OCI-LY3 (cell line): ENCODE results near the gene DPYD.
A peak's percentile ranks its signal among the peaks of the same experiment; 100 is the strongest.

ENCODE experiments used
- H2AFZ ChIP-seq: fragments of 200-600, 300-600 bp; shearing (Covaris generic); 2 replicates; pipeline ENCODE4 v1.6.0; 2014; ENCODE audit warnings: antibody characterized with exemption, low read depth, low read length
- H3K27ac ChIP-seq: fragments of 200-600, 300-600 bp; sonication (generic); 2 replicates; pipeline ENCODE4 v1.5.1; 2014; ENCODE audit warnings: mild to moderate bottlenecking, low read length, moderate library complexity, mixed read lengths
- H3K27me3 ChIP-seq: fragments of 200-600, 300-600 bp; sonication (generic); 2 replicates; pipeline ENCODE4 v1.6.1; 2014; ENCODE audit warnings: low read depth, low read length, mixed read lengths
- H3K36me3 ChIP-seq: fragments of 200-600, 300-600 bp; sonication (generic); replicated peaks from 2 replicates; pipeline ENCODE3; 2014; ENCODE audit warnings: low read depth, low read length, mixed read lengths
- H3K4me1 ChIP-seq: fragments of 300-600, 200-600 bp; sonication (generic); 2 replicates; pipeline ENCODE4 v1.6.1; 2014; ENCODE audit warnings: low read length, mixed read lengths
- H3K4me2 ChIP-seq: fragments of 200-600, 300-600 bp; sonication (generic); 2 replicates; pipeline ENCODE4 v1.6.1; 2014; ENCODE audit warnings: low read length, mixed read lengths
- H3K4me3 ChIP-seq: fragments of 300-600, 200-600 bp; sonication (generic); 2 replicates; pipeline ENCODE4 v1.5.1; 2014; ENCODE audit warnings: antibody characterized with exemption, mild to moderate bottlenecking, low read length, moderate library complexity
- H3K79me2 ChIP-seq: fragments of 300-600, 200-600 bp; shearing (Covaris generic); 2 replicates; pipeline ENCODE4 v1.6.1; 2014; ENCODE audit warnings: mild to moderate bottlenecking, low read length, mixed read lengths
- H3K9ac ChIP-seq: fragments of 300-600, 200-600 bp; shearing (Covaris generic); 2 replicates; pipeline ENCODE4 v1.6.0; 2014; ENCODE audit warnings: mild to moderate bottlenecking, low read length, moderate library complexity
- H3K9me3 ChIP-seq: fragments of 200-600, 300-600 bp; shearing (Covaris generic); 2 replicates; pipeline ENCODE4 v1.6.1; 2014; ENCODE audit warnings: low read length, mixed read lengths; ENCODE audit not compliant: insufficient read depth
- H4K20me1 ChIP-seq: fragments of 200-600, 300-600 bp; sonication (generic); 2 replicates; pipeline ENCODE4 v1.6.1; 2016; ENCODE audit warnings: low read length, mixed read lengths; ENCODE audit not compliant: insufficient read depth
- EZH2phosphoT487 ChIP-seq: fragments of 200-600 bp; shearing (Covaris generic); IDR thresholded peaks from 2 replicates; pipeline ENCODE4 v1.6.1; 2018; ENCODE audit warnings: antibody characterized with exemption, mixed run types, low read depth
- TF ChIP-seq, protein P1 (sequence below): fragments of 200-600, 300-600 bp; sonication (generic); IDR thresholded peaks from 2 replicates; pipeline ENCODE4 v1.5.1; 2014; ENCODE audit warnings: antibody characterized with exemption, low read length, low read depth

DPYD gene

GRCh38 chr1:97050506-97050905 is 870.3 kb downstream of the DPYD start:
- Histone ChIP-seq H3K27me3 (no peaks in the 10 kb centered on the region), H3K36me3 (no peaks in the 10 kb centered on the region), H3K4me2 (no peak overlapping the region), H2AFZ (no peak overlapping the region), H3K79me2 (no peaks in the 10 kb centered on the region), H3K4me1 (no peaks in the 10 kb centered on the region), H3K9ac (no peak overlapping the region), H3K9me3 (no peaks in the 10 kb centered on the region), H4K20me1 (no peaks in the 10 kb centered on the region), H3K27ac (no peak overlapping the region), H3K4me3 (no peak overlapping the region)
- TF ChIP-seq, protein P1, sequence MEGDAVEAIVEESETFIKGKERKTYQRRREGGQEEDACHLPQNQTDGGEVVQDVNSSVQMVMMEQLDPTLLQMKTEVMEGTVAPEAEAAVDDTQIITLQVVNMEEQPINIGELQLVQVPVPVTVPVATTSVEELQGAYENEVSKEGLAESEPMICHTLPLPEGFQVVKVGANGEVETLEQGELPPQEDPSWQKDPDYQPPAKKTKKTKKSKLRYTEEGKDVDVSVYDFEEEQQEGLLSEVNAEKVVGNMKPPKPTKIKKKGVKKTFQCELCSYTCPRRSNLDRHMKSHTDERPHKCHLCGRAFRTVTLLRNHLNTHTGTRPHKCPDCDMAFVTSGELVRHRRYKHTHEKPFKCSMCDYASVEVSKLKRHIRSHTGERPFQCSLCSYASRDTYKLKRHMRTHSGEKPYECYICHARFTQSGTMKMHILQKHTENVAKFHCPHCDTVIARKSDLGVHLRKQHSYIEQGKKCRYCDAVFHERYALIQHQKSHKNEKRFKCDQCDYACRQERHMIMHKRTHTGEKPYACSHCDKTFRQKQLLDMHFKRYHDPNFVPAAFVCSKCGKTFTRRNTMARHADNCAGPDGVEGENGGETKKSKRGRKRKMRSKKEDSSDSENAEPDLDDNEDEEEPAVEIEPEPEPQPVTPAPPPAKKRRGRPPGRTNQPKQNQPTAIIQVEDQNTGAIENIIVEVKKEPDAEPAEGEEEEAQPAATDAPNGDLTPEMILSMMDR = peak; percentile 37
- TF ChIP-seq EZH2phosphoT487 = no peak

DNA sequence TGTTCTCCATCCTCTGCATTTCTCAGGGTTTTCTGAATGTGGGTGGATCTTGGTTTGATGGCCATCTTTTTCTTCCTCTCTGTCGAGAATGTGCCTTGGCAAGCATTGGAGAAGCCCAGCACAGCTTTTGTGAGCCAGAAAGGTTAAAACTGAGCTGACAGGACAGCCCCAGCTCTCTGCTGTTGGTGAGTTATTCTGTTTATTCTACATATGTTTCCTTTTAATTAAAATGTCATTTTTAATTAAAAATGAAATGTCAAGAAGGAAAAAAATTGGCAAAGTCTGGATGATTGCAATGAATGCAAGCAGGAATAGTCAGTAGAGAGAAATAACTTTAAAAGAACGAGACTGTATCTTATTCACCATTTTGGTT is 873.4 kb downstream of the DPYD start:
- Histone ChIP-seq H3K36me3 (no peaks in the 10 kb centered on the region), H3K79me2 (no peaks in the 10 kb centered on the region), H3K4me2 (no peak overlapping the region), H3K27ac (no peak overlapping the region), H2AFZ (no peak overlapping the region), H3K9ac (no peak overlapping the region), H4K20me1 (no peaks in the 10 kb centered on the region), H3K4me1 (no peaks in the 10 kb centered on the region), H3K4me3 (no peak overlapping the region), H3K27me3 (no peaks in the 10 kb centered on the region), H3K9me3 (no peaks in the 10 kb centered on the region)
- no peak for TF ChIP-seq EZH2phosphoT487
- TF ChIP-seq, protein P1 = no peak

GRCh38 chr1:97046765-97047420 is 873.9 kb downstream of the DPYD start:
- H3K27me3 ChIP-seq = no peaks in the 10 kb centered on the region
- no peaks in the 10 kb centered on the region for H3K36me3 ChIP-seq
- H2AFZ ChIP-seq = no peak overlapping the region
- H3K27ac ChIP-seq = no peak overlapping the region
- no peak overlapping the region for H3K4me2 ChIP-seq
- H3K4me1 ChIP-seq = no peaks in the 10 kb centered on the region
- no peak overlapping the region for H3K9ac ChIP-seq
- no peaks in the 10 kb centered on the region for H3K79me2 ChIP-seq
- H3K9me3 ChIP-seq = no peaks in the 10 kb centered on the region
- H4K20me1 ChIP-seq = no peaks in the 10 kb centered on the region
- TF ChIP-seq EZH2phosphoT487 = no peak
- TF ChIP-seq, protein P1 = no peak
- no peak overlapping the region for H3K4me3 ChIP-seq

GRCh38 chr1:97044159-97044760 is 876.6 kb downstream of the DPYD start:
- Histone ChIP-seq H3K27me3 (no peaks in the 10 kb centered on the region), H3K27ac (no peak overlapping the region), H3K36me3 (no peaks in the 10 kb centered on the region), H4K20me1 (no peaks in the 10 kb centered on the region), H3K9me3 (no peaks in the 10 kb centered on the region), H3K4me3 (no peak overlapping the region), H2AFZ (no peak overlapping the region), H3K79me2 (no peaks in the 10 kb centered on the region), H3K4me2 (no peak overlapping the region), H3K9ac (no peak overlapping the region), H3K4me1 (no peaks in the 10 kb centered on the region)
- TF ChIP-seq, protein P1 = no peak
- no peak for TF ChIP-seq EZH2phosphoT487
